SK-N-SH treated with all-trans-retinoic acid at 6 μM for 48 hours (cell line): ENCODE measurements around the gene ASTN2.

Source experiments
- ATAC-seq: fragments of 200-7000 bp; cut with Tn5 transposase; 3 replicates; pipeline ENCODE4 v1.9.1; 2020; ENCODE audit warnings: mild to moderate bottlenecking, moderate library complexity
- ARNTL ChIP-seq: fragments of 450-650 bp; formaldehyde crosslinking; IDR thresholded peaks from 2 replicates; pipeline ENCODE4 v1.5.0; 2020; ENCODE audit warnings: low read depth, mild to moderate bottlenecking, moderate library complexity, borderline replicate concordance
- BACH2 ChIP-seq: fragments of 250-450 bp; sonication (Bioruptor Pico); IDR thresholded peaks from 2 replicates; pipeline ENCODE4 v1.9.0; 2021; ENCODE audit warnings: mild to moderate bottlenecking, borderline replicate concordance
- CREB5 ChIP-seq: fragments of 250-450 bp; sonication (Bioruptor Pico); IDR thresholded peaks from 2 replicates; pipeline ENCODE4 v1.5.1; 2020; ENCODE audit warnings: low read depth, mild to moderate bottlenecking, moderate library complexity
- CSDC2 ChIP-seq: fragments of 250-450 bp; sonication (Bioruptor Pico); IDR thresholded peaks from 2 replicates; pipeline ENCODE4 v1.5.0; 2020; ENCODE audit warnings: mild to moderate bottlenecking, moderate library complexity
- CSRNP3 ChIP-seq: fragments of 250-450 bp; sonication (Bioruptor Pico); IDR thresholded peaks from 2 replicates; pipeline ENCODE4 v1.5.1; 2021; ENCODE audit warnings: mild to moderate bottlenecking, moderate library complexity
- ESRRG ChIP-seq: fragments of 250-450 bp; sonication (Bioruptor Pico); IDR thresholded peaks from 2 replicates; pipeline ENCODE4 v1.6.1; 2021; ENCODE audit warnings: mild to moderate bottlenecking
- ISL1 ChIP-seq: fragments of 250-450 bp; sonication (Bioruptor Pico); IDR thresholded peaks from 2 replicates; pipeline ENCODE4 v2.1.2; 2022; ENCODE audit warnings: mild to moderate bottlenecking, moderate library complexity
- OSR1 ChIP-seq: fragments of 250-450 bp; sonication (Bioruptor Pico); IDR thresholded peaks from 2 replicates; pipeline ENCODE4 v1.8.0; 2022; ENCODE audit warnings: moderate library complexity, mild to moderate bottlenecking, inconsistent platforms
- POU6F1 ChIP-seq: fragments of 250-450 bp; sonication (Bioruptor Pico); IDR thresholded peaks from 2 replicates; pipeline ENCODE4 v1.8.0; 2021; ENCODE audit warnings: low read depth, mild to moderate bottlenecking, moderate library complexity, borderline replicate concordance
- PPARA ChIP-seq: fragments of 250-450 bp; sonication (Bioruptor Pico); IDR thresholded peaks from 2 replicates; pipeline ENCODE4 v1.5.0; 2020; ENCODE audit warnings: mild to moderate bottlenecking, borderline replicate concordance
- SNAI2 ChIP-seq: fragments of 250-450 bp; sonication (Bioruptor Pico); IDR thresholded peaks from 2 replicates; pipeline ENCODE4 v1.5.0; 2020; ENCODE audit warnings: mild to moderate bottlenecking, moderate library complexity
- TCF4 ChIP-seq: fragments of 250-450 bp; sonication (Bioruptor Pico); IDR thresholded peaks from 2 replicates; pipeline ENCODE4 v1.8.0; 2021; ENCODE audit warnings: mild to moderate bottlenecking, moderate library complexity, borderline replicate concordance
- TOX ChIP-seq: fragments of 250-450 bp; sonication (Bioruptor Pico); IDR thresholded peaks from 2 replicates; pipeline ENCODE4 v1.8.0; 2021; ENCODE audit warnings: mild to moderate bottlenecking, moderate library complexity, borderline replicate concordance
- TSHZ2 ChIP-seq: fragments of 250-450 bp; sonication (Bioruptor Pico); IDR thresholded peaks from 2 replicates; pipeline ENCODE4 v1.5.0; 2020; ENCODE audit warnings: mild to moderate bottlenecking, moderate library complexity
- ZC3H10 ChIP-seq: fragments of 250-450 bp; sonication (Bioruptor Pico); IDR thresholded peaks from 2 replicates; pipeline ENCODE4 v1.5.1; 2021; ENCODE audit warnings: mild to moderate bottlenecking, moderate library complexity
- ZFP3 ChIP-seq: fragments of 250-450 bp; sonication (Bioruptor Pico); IDR thresholded peaks from 2 replicates; pipeline ENCODE4 v1.5.0; 2020; ENCODE audit warnings: mild to moderate bottlenecking, moderate library complexity
- ZFP30 ChIP-seq: fragments of 450-650 bp; formaldehyde crosslinking; IDR thresholded peaks from 2 replicates; pipeline ENCODE4 v1.5.0; 2022; ENCODE audit warnings: mild to moderate bottlenecking, moderate library complexity
- ZNF565 ChIP-seq: fragments of 450-650 bp; formaldehyde crosslinking; conservative IDR thresholded peaks from 2 replicates; pipeline ENCODE4 v1.5.0; 2020; ENCODE audit warnings: low read depth, mild to moderate bottlenecking, moderate library complexity
- ZNF70 ChIP-seq: fragments of 450-650 bp; formaldehyde crosslinking; IDR thresholded peaks from 2 replicates; pipeline ENCODE4 v1.5.0; 2020; ENCODE audit warnings: mild to moderate bottlenecking, moderate library complexity

The ASTN2 gene

GRCh38 chr9:116674210-116674980 is 740.5 kb downstream of the ASTN2 start:
- ATAC-seq = no peak
- TF ChIP-seq CSRNP3 = no peak
- TF ChIP-seq ARNTL (CRISPR knock-in tag) = no peak
- TF ChIP-seq TSHZ2 = no peak
- no peak for TF ChIP-seq ZFP30
- TF ChIP-seq SNAI2 (CRISPR knock-in tag) = no peak
- TF ChIP-seq CSDC2 = no peak
- TF ChIP-seq ZNF70 (CRISPR knock-in tag) = no peak
- TF ChIP-seq POU6F1 (CRISPR knock-in tag) = no peak
- TF ChIP-seq BACH2 (CRISPR knock-in tag) = no peak
- TF ChIP-seq ZNF565 = no peak
- TF ChIP-seq ESRRG (CRISPR knock-in tag) = no peak
- TF ChIP-seq ZFP3 (CRISPR knock-in tag) = no peak
- no peak for TF ChIP-seq TOX (CRISPR knock-in tag)
- TF ChIP-seq OSR1 (CRISPR knock-in tag) = no peak
- no peak for TF ChIP-seq CREB5 (CRISPR knock-in tag)
- TF ChIP-seq PPARA (CRISPR knock-in tag) = no peak
- TF ChIP-seq, all 23 proteins: peak for 0

GRCh38 chr9:116673375-116673774 is 741.5 kb downstream of the ASTN2 start:
- peak; percentile 49; the same call in 2 of the 3 replicates for ATAC-seq
- TF ChIP-seq TCF4 = no peak
- no peak for TF ChIP-seq ZC3H10 (CRISPR knock-in tag)
- no peak for TF ChIP-seq POU6F1 (CRISPR knock-in tag)
- no peak for TF ChIP-seq ARNTL (CRISPR knock-in tag)
- TF ChIP-seq ZFP30 = no peak
- TF ChIP-seq ISL1 = no peak
- TF ChIP-seq ESRRG (CRISPR knock-in tag) = no peak
- no peak for TF ChIP-seq PPARA (CRISPR knock-in tag)
- no peak for TF ChIP-seq TSHZ2
